ENCODE measurements around the gene FN3K.

Gene FN3K

DNA sequence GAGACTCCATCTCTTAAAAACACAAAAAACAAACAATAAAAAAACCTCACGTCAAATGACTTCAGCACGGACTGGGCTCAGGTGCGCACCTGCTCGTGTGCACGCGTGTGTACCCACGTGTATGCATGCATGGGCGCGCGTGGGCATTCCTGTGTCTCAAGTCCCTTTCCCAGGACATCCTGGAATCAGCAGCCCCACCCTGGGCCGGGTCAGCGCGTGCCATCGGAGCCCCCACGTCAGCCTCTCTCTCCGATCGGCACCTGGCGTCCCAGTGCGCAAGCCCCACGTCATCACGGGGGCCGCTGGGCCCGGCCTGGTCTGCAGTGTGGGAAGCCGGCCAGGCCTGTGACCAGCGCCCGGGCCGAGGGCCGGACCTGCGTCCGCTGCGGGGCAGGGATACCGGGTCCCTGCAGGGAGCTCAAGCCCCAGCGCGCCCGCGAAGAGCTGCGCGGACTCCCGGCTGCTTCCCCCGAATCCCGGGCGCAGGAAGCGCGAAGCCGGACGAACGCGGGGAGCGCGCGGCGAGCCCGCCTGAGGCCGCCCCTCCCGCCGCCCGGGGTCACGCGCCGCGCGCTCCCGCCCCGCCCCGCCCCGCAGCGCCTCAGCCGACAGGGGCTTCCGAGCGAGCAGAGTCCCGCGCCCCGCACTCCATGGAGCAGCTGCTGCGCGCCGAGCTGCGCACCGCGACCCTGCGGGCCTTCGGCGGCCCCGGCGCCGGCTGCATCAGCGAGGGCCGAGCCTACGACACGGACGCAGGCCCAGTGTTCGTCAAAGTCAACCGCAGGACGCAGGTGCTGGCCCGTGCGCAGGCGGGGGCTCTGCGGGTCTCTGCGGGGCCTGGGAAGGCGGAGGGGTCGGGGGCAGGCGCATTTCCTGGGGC is at the start of gene FN3K:
TSS of gene FN3K (plus strand) at position 629 of the 880 bp plus-strand sequence. CDS start at position 651, 22 bp downstream.
- peak; percentile 31 for DNase-seq
- peak; percentile 50 for ATAC-seq

DNA sequence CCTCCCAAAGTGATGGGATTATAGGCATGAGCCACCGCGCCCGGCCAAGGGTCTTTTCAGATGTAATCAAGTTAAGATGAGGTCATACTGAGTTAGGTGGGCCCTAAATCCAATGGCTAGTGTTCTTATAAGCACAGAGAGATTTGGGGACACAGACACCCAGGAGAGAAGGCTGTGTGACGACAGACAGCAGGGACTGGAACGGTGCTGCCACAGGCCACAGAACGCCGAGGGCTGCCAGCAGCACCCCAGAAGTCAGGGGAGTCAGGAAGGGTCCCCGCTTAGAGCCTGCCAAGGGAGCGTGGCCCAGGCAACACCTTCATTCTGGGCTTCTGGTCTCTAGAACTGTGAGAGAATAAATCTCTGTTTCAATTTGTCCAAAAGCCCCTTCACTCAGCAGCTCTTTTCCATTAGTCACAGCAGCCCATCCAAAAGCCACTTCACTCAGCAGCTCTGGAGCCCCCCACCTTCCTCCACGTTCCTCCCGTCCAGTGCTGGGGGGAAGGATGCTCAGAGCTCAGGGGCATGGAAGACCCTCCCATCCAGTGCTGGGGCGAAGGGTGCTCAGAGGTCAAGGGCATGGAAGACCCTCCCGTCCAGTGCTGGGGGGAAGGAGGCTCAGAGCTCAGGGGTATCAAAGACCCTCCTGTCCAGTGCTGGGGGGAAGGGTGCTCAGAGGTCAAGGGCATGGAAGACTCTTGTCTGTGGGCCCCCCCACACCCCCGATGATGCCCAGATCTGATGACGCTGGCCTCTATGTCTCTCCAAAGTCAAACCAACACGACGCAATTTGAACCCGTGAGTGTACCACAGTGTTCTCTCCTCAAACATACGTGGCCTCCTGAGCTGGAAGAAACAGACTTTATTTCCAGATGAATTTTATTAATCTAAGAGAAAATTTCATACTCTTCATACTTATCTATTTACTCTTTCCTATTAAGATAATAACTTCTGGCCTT is 48.8 kb upstream of the FN3K start:
- no peak for ATAC-seq
- no peak for DNase-seq

DNA sequence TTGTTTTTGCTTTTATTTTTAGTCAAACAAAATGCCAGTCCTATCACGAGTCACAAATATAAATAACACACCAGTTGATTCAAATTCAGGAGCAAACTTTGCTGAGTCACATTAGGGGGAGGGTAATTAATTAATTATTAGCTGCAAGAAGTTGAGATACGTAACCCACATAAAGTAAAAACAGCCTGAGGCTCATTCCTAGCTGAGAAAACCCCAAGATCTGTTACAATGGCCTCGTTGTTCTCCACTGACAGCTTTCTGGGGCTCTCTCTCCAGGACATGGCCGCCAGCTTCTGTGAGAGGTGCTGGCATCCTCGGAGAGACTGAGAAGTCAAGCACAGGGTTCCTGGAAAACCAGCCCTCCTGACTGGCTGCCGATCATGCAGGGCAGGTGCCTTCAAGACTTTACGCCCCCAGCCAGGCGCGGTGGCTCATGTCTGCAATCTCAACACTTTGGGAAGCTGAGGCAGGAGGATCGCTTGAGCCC is 48.0 kb upstream of the FN3K start:
- ATAC-seq = no peak
- no peak for DNase-seq

DNA sequence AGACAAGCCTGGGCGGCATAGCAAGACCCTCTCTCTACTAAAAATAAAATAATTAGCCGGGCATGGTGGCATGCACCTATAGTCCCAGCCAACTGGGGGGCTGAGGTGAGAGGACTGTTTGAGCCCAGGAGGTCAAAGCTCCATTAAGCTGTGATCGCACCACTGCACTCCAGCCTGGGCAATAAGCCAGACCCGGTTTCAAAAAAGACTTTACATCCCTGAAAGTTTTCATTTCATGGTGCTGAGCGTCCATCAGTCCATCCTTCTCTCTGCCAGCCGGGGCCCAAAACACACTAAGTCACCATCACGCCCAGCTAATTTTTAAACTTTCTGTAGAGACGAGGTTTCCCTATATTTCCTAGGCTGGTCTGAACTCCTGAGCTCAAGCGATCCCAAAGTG is 47.5 kb upstream of the FN3K start:
- ATAC-seq (no peak), DNase-seq (no peak)

DNA sequence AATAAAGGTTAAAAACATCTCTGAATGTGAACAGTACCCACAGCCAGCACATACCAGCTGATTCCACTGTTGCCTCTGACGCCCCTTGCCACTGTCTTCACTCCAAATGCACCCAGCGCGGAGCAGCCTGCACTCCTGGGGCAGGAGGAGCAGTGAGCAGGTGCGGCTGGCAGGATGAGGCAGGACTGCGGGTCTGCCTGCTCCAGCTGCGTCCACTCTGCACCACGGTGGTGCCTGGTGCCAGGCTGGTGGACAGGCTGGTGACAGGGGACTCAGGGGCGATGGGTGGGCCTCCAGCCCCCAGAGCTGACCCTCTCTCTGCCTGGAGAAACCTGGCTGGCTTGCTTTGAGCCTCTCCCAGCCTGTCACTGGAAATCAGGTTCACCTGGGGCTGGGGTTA is 46.3 kb upstream of the FN3K start:
- DNase-seq = no peak
- ATAC-seq = no peak

DNA sequence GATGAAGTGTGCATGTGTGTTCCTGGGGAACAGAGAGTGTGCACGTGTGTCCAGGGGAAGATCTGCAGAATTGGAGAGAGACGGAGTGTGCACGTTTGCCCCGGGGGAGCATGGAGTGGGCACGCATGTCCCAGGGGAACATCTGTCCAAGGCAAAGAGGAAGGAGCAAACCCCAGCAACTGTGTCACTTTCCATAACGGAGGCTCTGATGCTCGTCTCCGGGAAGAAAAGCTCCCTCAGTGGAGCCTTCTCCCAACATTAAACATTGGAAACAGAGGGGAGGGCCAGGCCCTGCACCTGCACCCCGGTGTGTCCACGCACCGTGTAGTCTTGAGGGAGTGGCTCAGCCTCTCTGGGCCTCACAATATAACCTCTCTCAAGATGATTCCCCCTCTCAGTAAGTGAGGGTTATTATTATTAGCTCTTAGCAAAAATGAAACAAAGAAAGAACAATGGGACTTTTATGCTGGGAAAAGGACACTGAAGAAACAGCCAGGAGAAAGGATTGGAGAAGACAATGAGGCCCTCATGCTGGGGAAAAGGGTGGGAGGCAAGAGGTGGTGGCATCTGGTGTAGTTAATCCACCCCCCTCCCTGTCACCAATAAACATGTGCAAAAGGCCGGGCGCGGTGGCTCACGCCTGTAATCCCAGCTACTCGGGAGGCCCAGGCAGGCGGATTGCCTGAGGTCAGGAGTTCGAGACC is 44.5 kb upstream of the FN3K start:
- DNase-seq (no peak), ATAC-seq (no peak)

DNA sequence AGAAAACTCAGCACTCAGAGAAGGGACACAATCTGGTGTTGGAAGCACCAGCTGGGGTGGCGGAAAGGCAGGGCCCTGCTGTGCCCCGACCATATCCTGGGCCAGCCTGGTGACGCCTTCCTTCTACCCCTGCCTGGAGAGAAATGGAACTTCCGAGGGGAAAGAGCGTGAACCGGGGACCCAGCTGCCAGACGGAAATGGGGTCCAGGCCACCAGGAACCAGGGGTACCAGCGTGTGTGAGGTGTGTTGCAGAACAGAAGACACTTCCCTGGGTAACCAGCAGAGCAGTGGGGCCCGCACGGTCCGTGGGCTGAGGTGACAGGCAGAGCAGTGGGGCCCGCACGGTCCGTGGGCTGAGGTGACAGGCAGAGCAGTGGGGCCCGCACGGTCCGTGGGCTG is 43.7 kb upstream of the FN3K start:
- no peak for ATAC-seq
- DNase-seq = no peak

DNA sequence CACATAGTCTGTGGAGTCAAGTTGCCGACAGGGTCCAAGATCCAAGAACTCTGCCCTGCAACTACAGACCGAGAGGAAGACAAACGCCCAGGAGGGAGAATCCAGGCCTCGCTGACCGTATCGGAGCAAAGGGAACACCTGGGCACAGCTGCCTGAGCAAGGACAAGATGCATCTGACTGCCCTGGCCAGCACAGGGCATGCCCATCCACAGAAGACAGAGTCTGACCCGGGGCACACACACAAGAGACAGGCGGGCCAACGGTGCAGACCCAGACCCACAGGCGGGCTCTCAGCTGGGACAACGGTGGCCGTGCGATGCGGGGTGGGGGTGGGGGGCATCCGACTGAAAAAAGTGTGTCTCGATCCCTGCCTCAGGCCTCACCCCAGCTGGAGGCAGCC is 43.1 kb upstream of the FN3K start:
- no peak for ATAC-seq
- no peak for DNase-seq

DNA sequence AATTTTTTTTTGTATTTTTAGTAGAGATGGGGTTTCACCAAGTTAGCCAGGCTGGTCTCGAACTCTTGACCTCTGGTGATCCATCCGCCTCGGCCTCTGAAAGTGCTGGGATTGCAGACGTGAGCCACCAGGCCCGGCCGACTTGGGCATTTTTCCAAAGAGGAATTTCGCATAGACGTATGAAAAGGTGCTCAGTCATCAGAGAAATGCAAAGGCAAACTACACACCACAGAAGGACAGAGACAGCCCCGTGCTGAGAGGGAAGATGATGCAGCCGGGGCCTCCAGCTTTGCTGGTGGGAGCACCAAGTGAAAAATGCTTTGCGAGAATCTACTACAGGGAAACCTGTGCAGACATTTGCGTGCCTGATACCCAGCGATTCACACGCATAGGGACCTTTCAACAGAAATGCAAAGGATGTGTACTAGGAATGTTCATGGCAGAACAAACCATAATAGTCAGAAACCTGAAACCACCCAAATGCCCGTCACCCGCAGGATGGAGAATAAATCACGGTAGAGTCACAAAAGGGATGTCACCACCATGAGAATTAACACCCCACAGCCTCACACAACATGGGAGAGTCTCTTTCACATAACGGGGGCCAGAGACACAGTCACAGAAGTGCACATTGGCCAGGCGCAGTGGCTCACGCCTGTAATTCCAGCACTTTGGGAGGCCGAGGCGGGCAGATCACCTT is 42.1 kb upstream of the FN3K start:
- no peak for ATAC-seq
- no peak for DNase-seq

DNA sequence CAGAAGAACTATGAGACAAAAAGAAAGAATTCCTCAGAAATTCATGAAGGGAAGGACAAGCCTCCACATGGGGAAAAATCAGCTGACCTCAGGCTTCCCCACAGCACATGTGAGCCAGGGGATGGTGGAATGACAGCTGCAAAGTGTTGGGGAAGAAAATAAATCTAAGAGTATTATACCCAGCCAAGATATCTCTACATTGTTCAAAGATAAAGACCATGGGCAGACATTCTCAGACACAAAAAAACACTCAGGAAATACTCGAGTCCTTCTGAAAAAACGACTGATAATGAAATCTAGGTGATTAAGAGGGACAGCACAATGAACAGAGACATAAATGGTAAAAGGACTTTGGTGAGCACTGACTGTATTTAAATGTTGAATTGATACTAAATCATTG is 40.8 kb upstream of the FN3K start:
- DNase-seq (no peak), ATAC-seq (no peak)

DNA sequence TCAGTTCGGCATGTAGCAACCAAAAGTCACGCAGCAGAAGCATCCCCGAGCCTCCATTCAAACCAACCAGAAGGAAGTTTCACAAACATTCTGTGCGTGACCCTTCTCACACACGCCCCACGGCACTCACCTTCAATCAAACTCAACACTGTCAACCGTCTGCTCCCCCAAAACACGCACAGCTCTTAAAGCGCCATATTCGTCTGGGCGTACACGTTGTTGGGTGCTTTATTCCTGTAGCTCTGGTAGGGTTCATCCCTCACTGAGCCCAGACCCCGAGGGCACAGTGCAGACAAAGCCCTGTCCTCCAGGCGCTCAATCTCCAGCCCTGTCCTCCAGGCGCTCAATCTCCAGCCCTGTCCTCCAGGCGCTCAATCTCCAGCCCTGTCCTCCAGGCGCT is 39.2 kb upstream of the FN3K start:
- DNase-seq (no peak), ATAC-seq (no peak)

DNA sequence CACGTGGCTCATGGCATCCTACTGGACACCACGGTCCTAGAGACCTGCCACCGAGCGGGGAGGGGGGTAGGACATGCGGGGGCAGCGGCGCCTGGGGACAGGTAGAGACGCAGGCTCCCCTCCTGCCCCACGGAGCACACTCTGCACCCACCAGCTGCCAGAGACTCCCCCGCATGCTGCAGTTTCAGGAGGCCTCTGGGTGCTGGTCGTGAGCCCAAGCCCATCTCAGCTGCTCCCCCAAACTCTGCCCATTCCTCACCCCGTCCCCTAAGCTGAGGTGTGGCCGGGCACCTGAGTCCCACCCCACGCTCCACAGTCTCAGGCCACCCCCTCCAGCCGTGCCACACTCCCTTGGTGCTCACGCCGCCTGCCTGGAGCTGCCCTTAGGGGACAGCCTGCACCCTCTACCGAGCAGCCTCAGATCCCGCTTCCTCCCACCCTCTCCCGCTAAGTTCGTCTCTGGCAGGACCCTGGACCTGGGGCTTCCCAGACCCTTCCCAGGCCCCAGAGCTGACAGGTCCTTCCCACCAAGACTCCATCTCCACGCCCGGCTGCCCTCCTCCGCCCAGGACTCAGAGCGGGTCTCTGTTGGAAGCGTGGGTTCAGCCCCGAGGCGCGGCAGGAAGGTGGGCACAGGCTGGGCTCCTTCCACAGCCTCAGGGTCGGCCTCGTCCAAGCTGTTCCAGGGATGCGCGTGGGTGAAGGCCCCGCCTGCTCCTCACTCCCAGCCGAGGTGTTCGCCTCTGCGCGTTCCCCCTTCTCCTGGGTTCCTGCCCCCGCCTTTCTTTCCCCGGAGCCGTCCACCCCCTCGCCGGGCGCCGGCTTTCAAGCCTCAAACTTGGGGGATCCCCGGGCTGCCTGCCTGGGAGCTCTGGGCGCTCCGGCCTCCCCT is 38.3 kb upstream of the FN3K start:
- DNase-seq (peak; percentile 33), ATAC-seq (no peak)

DNA sequence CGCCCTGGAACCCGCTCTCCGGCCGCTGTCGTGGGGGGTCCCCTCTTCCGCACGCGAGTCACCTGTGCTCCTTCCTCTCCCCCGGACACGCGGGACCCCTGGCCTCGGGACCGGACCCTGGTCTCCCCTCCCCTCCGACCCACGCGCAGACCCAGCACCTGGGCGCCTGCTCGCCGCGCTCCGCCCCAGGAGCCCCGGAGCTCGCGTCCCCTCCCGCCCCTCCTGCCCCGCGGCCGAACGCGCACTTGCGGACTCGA is 37.7 kb upstream of the FN3K start:
- DNase-seq = no peak
- no peak for ATAC-seq

DNA sequence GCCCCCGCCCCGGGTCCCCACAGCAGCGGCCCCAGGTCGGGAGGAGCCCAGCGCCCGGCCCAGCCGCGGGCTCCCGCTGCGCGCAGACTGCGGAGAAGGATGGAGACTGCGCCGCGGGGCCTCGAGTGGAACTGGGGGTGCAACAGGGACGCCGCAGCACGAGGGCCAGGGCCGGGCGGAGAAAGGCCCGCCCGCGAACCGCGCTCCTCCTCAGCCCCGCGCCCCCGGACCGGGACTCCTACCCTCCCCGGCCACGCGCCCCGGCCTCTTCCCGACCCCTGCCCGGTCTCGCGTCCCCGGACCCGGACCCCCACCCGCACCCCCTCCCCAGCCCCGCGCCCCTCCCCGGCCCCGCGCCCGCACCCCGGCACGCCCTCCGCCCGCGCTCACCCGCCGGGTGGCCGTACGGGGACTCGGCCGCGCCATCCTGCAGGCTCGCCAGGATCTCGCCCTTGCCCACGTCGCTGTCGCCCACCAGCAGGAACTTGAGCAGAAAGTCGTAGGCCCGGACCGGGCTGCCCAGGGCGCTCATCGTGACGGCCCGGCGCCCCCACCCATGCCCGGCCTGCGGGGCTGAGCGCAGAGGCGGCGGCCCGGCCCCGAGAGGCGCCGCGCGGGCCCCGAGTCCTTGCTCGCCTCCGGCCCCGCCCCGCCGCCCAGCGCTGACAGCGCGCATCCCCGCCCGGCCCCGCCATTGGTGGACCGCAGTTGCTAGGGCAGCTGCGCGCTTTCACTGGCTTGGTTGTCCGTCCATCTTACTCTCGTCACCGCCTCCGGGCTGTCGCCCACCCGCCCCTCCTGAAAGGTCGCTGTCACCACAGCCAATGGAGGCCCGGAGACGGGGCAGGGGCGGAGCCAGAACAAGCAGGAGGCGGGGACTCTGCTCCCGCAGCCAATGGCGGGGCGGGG is 37.1 kb upstream of the FN3K start, which contains the start of gene RAB40B:
TSS of gene RAB40B (minus strand) at position 634 of the 909 bp plus-strand sequence. CDS start at position 532, 102 bp downstream.
- ATAC-seq (peak; percentile 98), DNase-seq (peak; percentile 98)

DNA sequence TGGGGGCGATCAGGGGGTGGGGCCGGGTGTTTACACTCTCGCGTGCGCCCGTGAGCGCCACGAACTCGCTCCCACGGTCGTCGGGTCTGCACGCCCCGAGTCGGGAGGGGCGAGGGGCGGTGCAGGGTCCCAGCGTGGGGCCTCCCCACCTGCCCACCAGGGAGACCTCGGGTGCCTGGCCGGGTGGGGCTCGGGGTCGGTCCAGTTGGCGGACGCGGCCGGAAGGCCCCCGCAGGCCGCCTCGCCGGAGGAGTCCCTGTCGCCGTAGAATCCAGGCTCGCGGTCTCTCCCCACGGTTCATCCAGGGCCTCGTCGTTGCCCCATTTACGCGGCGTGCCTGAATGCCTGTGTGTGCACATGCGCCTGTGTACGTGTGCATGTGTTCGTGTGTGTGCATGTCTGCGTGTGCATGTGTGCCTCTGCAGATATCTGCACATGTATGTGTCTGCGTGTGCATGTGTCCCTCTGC is 36.4 kb upstream of the FN3K start:
- ATAC-seq (no peak), DNase-seq (no peak)

DNA sequence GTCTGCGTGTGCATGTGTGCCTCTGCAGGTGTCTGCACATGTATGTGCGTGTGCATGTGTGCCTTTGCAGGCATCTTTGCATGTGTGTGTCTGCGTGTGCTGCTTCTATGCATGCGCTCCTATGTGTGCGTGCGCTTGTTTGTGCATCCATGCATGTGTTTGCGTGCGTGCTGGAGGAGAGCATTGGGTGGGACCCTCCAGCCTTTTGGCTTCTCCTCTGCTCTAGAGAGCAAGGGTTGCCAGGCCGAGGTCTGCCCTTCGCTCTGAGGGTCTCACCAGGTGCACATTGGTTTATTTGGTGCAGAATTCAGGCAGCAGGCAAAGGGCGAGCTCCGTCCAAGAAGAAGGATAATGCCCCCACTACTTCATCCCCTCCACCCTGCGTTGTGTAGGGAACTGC is 35.9 kb upstream of the FN3K start:
- no peak for DNase-seq
- no peak for ATAC-seq

DNA sequence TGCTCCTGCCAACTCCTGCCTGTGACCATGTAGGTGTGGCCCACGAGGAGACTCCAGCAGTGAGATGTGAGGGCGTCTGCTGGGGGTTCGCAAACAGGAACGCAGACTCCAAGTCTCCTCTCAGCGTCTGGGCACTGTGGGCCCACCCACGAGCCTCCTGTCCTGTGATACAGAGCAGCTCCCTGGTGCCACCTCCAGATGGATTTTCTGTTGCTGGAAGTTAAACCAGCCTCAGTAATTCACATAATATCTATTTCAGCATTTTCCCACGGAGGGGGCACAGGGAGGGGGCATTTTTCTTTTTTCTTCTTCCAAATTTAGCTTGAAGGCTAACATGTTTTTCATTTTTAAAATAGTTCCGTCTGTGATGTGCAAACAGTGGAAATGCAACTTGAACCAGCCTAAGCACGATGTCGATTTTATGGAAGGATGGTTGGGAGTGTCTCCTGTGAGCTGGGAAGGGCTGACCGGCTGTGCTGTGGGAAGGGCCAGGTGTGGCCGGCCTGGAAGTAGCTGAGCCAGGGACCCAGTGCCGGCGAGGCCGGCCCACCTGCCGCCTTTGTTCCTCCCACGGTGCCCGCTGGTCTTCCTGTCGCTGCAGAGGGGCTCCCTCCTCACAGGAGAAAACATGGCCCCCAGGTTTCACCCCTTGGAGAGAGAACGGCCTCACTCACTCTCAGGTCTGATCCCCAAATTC is 33.0 kb upstream of the FN3K start:
- DNase-seq (no peak), ATAC-seq (no peak)

DNA sequence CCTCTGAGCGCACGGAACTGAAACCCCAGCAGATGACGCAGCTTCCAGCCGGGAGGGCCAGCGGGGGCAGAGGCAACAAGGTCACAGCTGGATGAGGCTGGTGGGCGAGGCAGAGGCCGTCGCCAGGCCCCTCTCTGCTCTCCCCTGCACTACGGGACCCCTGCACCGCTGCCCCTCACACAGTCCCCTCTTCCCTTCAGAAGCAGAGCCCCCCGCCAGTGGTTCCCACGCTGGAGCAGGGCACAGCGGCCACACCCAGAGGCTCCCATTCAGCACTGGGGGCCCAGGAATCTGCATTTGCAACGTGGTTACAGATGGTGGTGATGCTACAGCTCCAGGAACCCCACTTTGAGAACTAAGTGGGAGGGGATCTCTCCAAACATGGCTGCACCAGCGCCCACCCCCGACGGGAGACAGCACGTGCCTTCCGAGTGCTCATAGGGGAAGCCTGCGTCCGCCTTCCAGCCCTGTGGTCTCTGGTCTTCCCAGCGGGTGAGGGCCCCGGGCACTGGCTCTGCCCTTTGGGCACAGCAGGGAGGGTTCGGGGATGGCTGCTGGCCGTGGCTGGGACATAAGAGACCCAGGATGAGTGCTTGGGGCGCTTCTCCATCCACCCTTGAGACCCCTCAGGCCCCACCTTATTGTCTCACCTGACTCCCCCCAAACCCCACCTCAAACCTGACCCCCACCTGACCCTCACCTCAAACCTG is 32.2 kb upstream of the FN3K start:
- ATAC-seq = no peak

More for the DNA sequence above, 32.2 kb upstream of the FN3K start:
- no peak for DNase-seq
